CD14-positive monocyte (primary cell): ENCODE results near the gene SMAD3. TPM values are rescaled to one million over a fixed set of nuclear protein-coding genes. Genes with fewer than 3 reads are reported as not detected.

Experiments used
- DNase-seq, 3 donors: peaks; one replicate each; pipeline ENCODE4 v3.0.0-alpha.2; 2011 to 2022
- H2AFZ ChIP-seq: 2 replicates; pipeline ENCODE4 v1.6.0; 2012; ENCODE audit warnings: mild to moderate bottlenecking, low read depth, low read length, inconsistent platforms; ENCODE audit not compliant: insufficient read depth, poor library complexity, severe bottlenecking
- H3K27ac ChIP-seq, 2 donors: 1 replicate in 1 of 2; 2 replicates in 1 of 2; pipeline ENCODE4 v1.5.1; 2012 to 2013; ENCODE audit warnings: low read length in 2 of 2, control low read depth in 1 of 2, inconsistent platforms in 1 of 2, low read depth in 1 of 2, mild to moderate bottlenecking in 1 of 2
- H3K27me3 ChIP-seq, 2 donors: one replicate each; pipeline versions ENCODE4 v1.6.0 to v1.6.1; 2011 to 2013; ENCODE audit warnings: low read length in 2 of 2; ENCODE audit not compliant: control insufficient read depth in 2 of 2, insufficient read depth in 2 of 2
- H3K36me3 ChIP-seq, 2 donors: replicated peaks in 1 of 2; 1 replicate in 1 of 2; 2 replicates in 1 of 2; pipeline versions ENCODE4 v1.5.1 to v1.6.1; 2012 to 2013; ENCODE audit warnings: low read length in 2 of 2, control low read depth in 1 of 2, inconsistent platforms in 1 of 2, mild to moderate bottlenecking in 1 of 2; ENCODE audit not compliant: insufficient read depth in 2 of 2, control insufficient read depth in 1 of 2
- H3K4me1 ChIP-seq, 2 donors: 1 replicate in 1 of 2; 2 replicates in 1 of 2; pipeline versions ENCODE4 v1.5.1 to v1.6.1; 2012 to 2013; ENCODE audit warnings: low read length in 2 of 2, control low read depth in 1 of 2, inconsistent platforms in 1 of 2, mild to moderate bottlenecking in 1 of 2, moderate library complexity in 1 of 2; ENCODE audit not compliant: insufficient read depth in 2 of 2, control insufficient read depth in 1 of 2
- H3K4me2 ChIP-seq: replicated peaks from 2 replicates; pipeline ENCODE3; 2012; ENCODE audit warnings: low read length, moderate library complexity, mild to moderate bottlenecking; ENCODE audit not compliant: poor library complexity, severe bottlenecking; ENCODE audit errors: extremely low read depth
- H3K4me3 ChIP-seq, 3 experiments: fragments of 200-600 bp in 1 of 3; sonication (generic) in 1 of 3; replicated peaks in 1 of 3; 1 replicate in 2 of 3; 2 replicates in 1 of 3; pipeline ENCODE4 v1.5.1; 2011 to 2013; ENCODE audit warnings: low read length in 3 of 3, mild to moderate bottlenecking in 3 of 3, control low read depth in 2 of 3, low read depth in 2 of 3, inconsistent platforms in 1 of 3, moderate library complexity in 1 of 3
- H3K79me2 ChIP-seq: 2 replicates; pipeline ENCODE4 v1.6.0; 2012; ENCODE audit warnings: mild to moderate bottlenecking, control low read depth, inconsistent platforms, low read length, moderate library complexity; ENCODE audit not compliant: insufficient read depth
- H3K9ac ChIP-seq: 2 replicates; pipeline ENCODE4 v1.6.0; 2017; ENCODE audit warnings: low read length, mild to moderate bottlenecking; ENCODE audit not compliant: insufficient read depth, poor library complexity, severe bottlenecking
- H3K9me3 ChIP-seq, 2 donors: replicated peaks in 1 of 2; 1 replicate in 1 of 2; 2 replicates in 1 of 2; pipeline versions ENCODE4 v1.5.1 to v1.6.1; 2012 to 2013; ENCODE audit warnings: low read length in 2 of 2, control low read depth in 1 of 2; ENCODE audit not compliant: control insufficient read depth in 1 of 2, insufficient read depth in 1 of 2
- H4K20me1 ChIP-seq: 2 replicates; pipeline ENCODE4 v1.6.0; 2012; ENCODE audit warnings: mild to moderate bottlenecking, low read length, control low read depth, moderate library complexity; ENCODE audit not compliant: insufficient read depth
- H3K27ac Mint-ChIP-seq, 7 donors: one replicate each; pipeline ENCODE4 v1.8.0; 2020; ENCODE audit warnings: mild to moderate bottlenecking in 7 of 7, mixed read lengths in 7 of 7, moderate library complexity in 6 of 7, inconsistent platforms in 2 of 7
- H3K27me3 Mint-ChIP-seq, 3 donors: one replicate each; pipeline ENCODE4 v1.8.0; 2021 to 2022; ENCODE audit warnings: low read depth in 3 of 3, mild to moderate bottlenecking in 3 of 3, mixed read lengths in 3 of 3, moderate library complexity in 3 of 3, inconsistent platforms in 1 of 3
- H3K36me3 Mint-ChIP-seq, 2 donors: one replicate each; pipeline ENCODE4 v1.8.0; 2020; ENCODE audit warnings: mixed read lengths in 2 of 2, inconsistent platforms in 1 of 2, mild to moderate bottlenecking in 1 of 2
- H3K4me1 Mint-ChIP-seq: one replicate; pipeline ENCODE4 v1.8.0; 2020; ENCODE audit warnings: mild to moderate bottlenecking, mixed read lengths
- H3K4me3 Mint-ChIP-seq, 2 donors: one replicate each; pipeline ENCODE4 v1.8.0; 2020; ENCODE audit warnings: mild to moderate bottlenecking in 2 of 2, mixed read lengths in 2 of 2, moderate library complexity in 1 of 2
- H3K9me3 Mint-ChIP-seq, 7 donors: one replicate each; pipeline ENCODE4 v1.8.0; 2020 to 2022; ENCODE audit warnings: mixed read lengths in 7 of 7, mild to moderate bottlenecking in 6 of 7, moderate library complexity in 6 of 7, inconsistent platforms in 2 of 7
- CTCF ChIP-seq: fragments of 200-600 bp; IDR thresholded peaks from one replicate; pipeline ENCODE4 v1.8.0; 2022; ENCODE audit warnings: antibody characterized with exemption, mild to moderate bottlenecking
- WGBS: methylation state at CpG from one replicate; pipeline ENCODE4 v1.1.5; 2013; ENCODE audit warnings: missing lambda C conversion rate; ENCODE audit not compliant: insufficient coverage; 5-methylcytosine and 5-hydroxymethylcytosine counted together
- intact Hi-C, 2 donors: fragments of 100-400 bp; cut with micrococcal nuclease; formaldehyde crosslinking; loops; one replicate each; pipeline versions ENCODE4 v1.15.0 to v1.15.1; 2023
- polyA plus RNA-seq, 3 donors: library from polyadenylated mRNA; depleted of rRNA in 1 of 3; unstranded in 2 of 3; stranded (reverse) in 1 of 3; fragments of 300-500 nt in 2 of 3; fragments of >200 nt in 1 of 3; fragmentation: Illumina TruSeq in 2 of 3; gene quantifications; 1 replicate in 2 of 3; 2 replicates in 1 of 3; pipeline ENCODE4 v1.2.3, GENCODE V29; 2012 to 2021

SMAD3 gene
- polyA plus RNA-seq, 3 donors: 4.4 to 41.7 (median 5.4) TPM

- H3K27me3 Mint-ChIP-seq: peaks cover 0 to 2% (median 0%) of the 10 kb centered on the region in 3 donors
- H3K36me3 Mint-ChIP-seq: peaks cover 23 to 34% of the 10 kb centered on the region in 2 donors
- H3K79me2 ChIP-seq: peaks cover 72% of the 10 kb centered on the region
- peaks cover 75% of the 10 kb centered on the region for H3K4me1 Mint-ChIP-seq
- H3K4me3 Mint-ChIP-seq: peak overlapping the region in 1 of 2 donors; percentile 63
- no peak overlapping the region for H3K4me3 ChIP-seq
- H3K4me2 ChIP-seq: peak overlapping the region; percentile 16
- H3K9ac ChIP-seq: peak overlapping the region; percentile 43
- no peaks in the 10 kb centered on the region for H3K9me3 Mint-ChIP-seq
- H3K4me1 ChIP-seq: peaks cover 67% of the 10 kb centered on the region in 2 donors
- DNase-seq: no peak
- peaks cover 0 to 7% of the 10 kb centered on the region in 2 donors for H3K36me3 ChIP-seq
- H3K27ac ChIP-seq: peak overlapping the region in 1 of 2 donors; percentile 93
- intact Hi-C loops: loop anchor here in 1 of 2 donors (5.0 kb wide), 2 partner anchors 42 to 57 kb away; no protein-coding TSS in a partner anchor
- WGBS: 100% methylated on average over 5 of the region's 6 CpGs
- no peaks in the 10 kb centered on the region for H3K9me3 ChIP-seq
- H3K27me3 ChIP-seq: no peaks in the 10 kb centered on the region
- TF ChIP-seq CTCF: no peak
- H2AFZ ChIP-seq: no peak overlapping the region
- H4K20me1 ChIP-seq: no peaks in the 10 kb centered on the region
- peak overlapping the region; percentile 69 to 99 (median 98) for H3K27ac Mint-ChIP-seq
Observed at GRCh38 chr15:67149068-67149772, 83.8 kb downstream of the SMAD3 start.

DNA sequence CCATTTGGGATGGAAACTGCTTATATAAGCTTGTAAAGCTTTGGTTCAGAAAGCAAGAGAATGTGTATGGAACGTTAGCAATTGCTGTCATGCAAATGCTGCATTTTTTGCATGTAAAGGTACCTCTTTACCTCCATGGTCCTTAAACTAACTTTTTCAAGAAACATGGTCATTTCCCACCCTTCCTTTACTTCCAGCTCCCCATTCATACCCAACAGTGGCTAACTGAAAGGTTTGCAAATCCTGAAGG lies 84.3 kb downstream of the SMAD3 start:
- H3K9me3 ChIP-seq: no peaks in the 10 kb centered on the region
- Mint-ChIP-seq H3K27me3 (peaks cover 0 to 2% (median 0%) of the 10 kb centered on the region in 3 donors), H3K4me3 (peak overlapping the region in 1 of 2 donors; percentile 82), H3K9me3 (no peaks in the 10 kb centered on the region), H3K27ac (peak overlapping the region; percentile 94 to 99 (median 98)), H3K36me3 (peaks cover 26 to 34% of the 10 kb centered on the region in 2 donors), H3K4me1 (peaks cover 73% of the 10 kb centered on the region)
- peak overlapping the region; percentile 43 for H3K9ac ChIP-seq
- peaks cover 0 to 9% of the 10 kb centered on the region in 2 donors for H3K36me3 ChIP-seq
- H2AFZ ChIP-seq: no peak overlapping the region
- H3K4me2 ChIP-seq: peak overlapping the region; percentile 16
- intact Hi-C loops: loop anchor here (5.0 kb wide), 3 partner anchors 38 to 57 kb away; no protein-coding TSS in a partner anchor
- WGBS: no CpG with 5 or more reads among the region's 1 CpG
- H3K4me1 ChIP-seq: peaks cover 62 to 63% of the 10 kb centered on the region in 2 donors
- H3K4me3 ChIP-seq: no peak overlapping the region
- TF ChIP-seq CTCF: no peak
- peaks cover 71% of the 10 kb centered on the region for H3K79me2 ChIP-seq
- no peak for DNase-seq
- H3K27ac ChIP-seq: peak overlapping the region; percentile 67 to 93
- H3K27me3 ChIP-seq: no peaks in the 10 kb centered on the region
- H4K20me1 ChIP-seq: no peaks in the 10 kb centered on the region
